ENCODE results near the gene SLC5A3.

SLC5A3 gene

GRCh38 chr21:34100337-34100736 lies 27.0 kb downstream of the SLC5A3 start:
- no peak for DNase-seq (ENCODE audit: low read depth in 2 of 2)

GRCh38 chr21:34100790-34101189 lies 27.4 kb downstream of the SLC5A3 start:
- no peak for DNase-seq (ENCODE audit: low read depth in 2 of 2)

GRCh38 chr21:34105947-34106541 lies 32.7 kb downstream of the SLC5A3 start:
- no peak for DNase-seq (ENCODE audit: low read depth in 2 of 2)

GRCh38 chr21:34107606-34108005 lies 34.2 kb downstream of the SLC5A3 start:
- DNase-seq (ENCODE audit: low read depth in 2 of 2): no peak

GRCh38 chr21:34109075-34109474 lies 35.7 kb downstream of the SLC5A3 start:
- DNase-seq (ENCODE audit: low read depth in 2 of 2): no peak

GRCh38 chr21:34110594-34111202 lies 37.3 kb downstream of the SLC5A3 start:
- DNase-seq (ENCODE audit: low read depth in 2 of 2): no peak

- no peak for DNase-seq (ENCODE audit: low read depth in 2 of 2)
Measured at GRCh38 chr21:34112316-34113033, 39.1 kb downstream of the SLC5A3 start.

GRCh38 chr21:34113842-34114241 lies 40.5 kb downstream of the SLC5A3 start:
- DNase-seq (ENCODE audit: low read depth in 2 of 2): no peak

- DNase-seq (ENCODE audit: low read depth in 2 of 2): no peak
Measured at GRCh38 chr21:34115160-34115559, 41.8 kb downstream of the SLC5A3 start.

GRCh38 chr21:34116569-34116968 lies 43.2 kb downstream of the SLC5A3 start:
- no peak for DNase-seq (ENCODE audit: low read depth in 2 of 2)

GRCh38 chr21:34120867-34121266 lies 47.5 kb downstream of the SLC5A3 start:
- no peak for DNase-seq (ENCODE audit: low read depth in 2 of 2)

- DNase-seq (ENCODE audit: low read depth in 2 of 2): no peak
Measured at GRCh38 chr21:34122047-34122446, 48.7 kb downstream of the SLC5A3 start.
